Natural killer cell (primary cell): ENCODE results near the gene DNTT. TPM values are rescaled to one million over a fixed set of nuclear protein-coding genes. Genes with fewer than 3 reads are reported as not detected.

Experiments
- ATAC-seq, 3 donors: fragments of 150-1000 bp in 2 of 3; fragments of 200-7000 bp in 1 of 3; cut with Tn5 transposase; 1 replicate in 1 of 3; 2 replicates in 2 of 3; pipeline ENCODE4 v1.10.0; 2021; ENCODE audit warnings: mild to moderate bottlenecking in 2 of 3, moderate library complexity in 2 of 3
- DNase-seq, 2 donors: peaks; one replicate each; pipeline versions ENCODE4 v3.0.0 to v3.0.0-alpha.2; 2013 to 2021; ENCODE audit warnings: mixed read lengths in 1 of 2
- H3K27ac ChIP-seq: one replicate; pipeline ENCODE4 v1.5.1; 2013; ENCODE audit warnings: mild to moderate bottlenecking, low read length
- H3K27me3 ChIP-seq: one replicate; pipeline ENCODE4 v1.6.1; 2013; ENCODE audit warnings: low read length; ENCODE audit not compliant: control insufficient read depth, insufficient read depth
- H3K36me3 ChIP-seq: one replicate; pipeline ENCODE4 v1.6.1; 2013; ENCODE audit warnings: low read length; ENCODE audit not compliant: control insufficient read depth, insufficient read depth
- H3K4me1 ChIP-seq: one replicate; pipeline ENCODE4 v1.6.1; 2013; ENCODE audit warnings: low read length; ENCODE audit not compliant: control insufficient read depth, insufficient read depth
- H3K4me3 ChIP-seq: one replicate; pipeline ENCODE4 v1.5.1; 2013; ENCODE audit warnings: low read length
- H3K9me3 ChIP-seq: one replicate; pipeline ENCODE4 v1.6.1; 2013; ENCODE audit warnings: low read length; ENCODE audit not compliant: control insufficient read depth, insufficient read depth
- H3K27ac Mint-ChIP-seq, 2 donors: one replicate each; pipeline ENCODE4 v1.8.0; 2022; ENCODE audit warnings: mild to moderate bottlenecking in 2 of 2, mixed read lengths in 2 of 2, moderate library complexity in 1 of 2
- H3K27me3 Mint-ChIP-seq, 2 donors: one replicate each; pipeline ENCODE4 v1.8.0; 2022; ENCODE audit warnings: low read depth in 2 of 2, mixed read lengths in 2 of 2
- H3K36me3 Mint-ChIP-seq: one replicate; pipeline ENCODE4 v1.8.0; 2022; ENCODE audit warnings: mixed read lengths
- H3K4me1 Mint-ChIP-seq, 2 donors: one replicate each; pipeline ENCODE4 v1.8.0; 2022; ENCODE audit warnings: mixed read lengths in 2 of 2
- H3K4me3 Mint-ChIP-seq: one replicate; pipeline ENCODE4 v1.8.0; 2022; ENCODE audit warnings: mild to moderate bottlenecking, moderate library complexity, mixed read lengths
- H3K9me3 Mint-ChIP-seq, 2 donors: one replicate each; pipeline ENCODE4 v1.8.0; 2022; ENCODE audit warnings: mixed read lengths in 2 of 2
- WGBS: methylation state at CpG from one replicate; pipeline ENCODE4 v1.1.7; 2013; ENCODE audit warnings: missing lambda C conversion rate; ENCODE audit not compliant: insufficient coverage; 5-methylcytosine and 5-hydroxymethylcytosine counted together
- intact Hi-C: fragments of 100-400 bp; cut with micrococcal nuclease; formaldehyde crosslinking; loops from one replicate; pipeline ENCODE4 v1.14.2; 2022
- total RNA-seq, 4 donors: library from RNA; stranded (reverse); fragments of 120-200 nt in 1 of 4; gene quantifications; one replicate each; pipeline versions ENCODE4 v1.2.3 to v1.2.4, GENCODE V29; 2013 to 2022
- TF ChIP-seq, protein P1 (sequence below): fragments of 200-600 bp; IDR thresholded peaks from one replicate; pipeline ENCODE4 v1.8.0; 2022; ENCODE audit warnings: antibody characterized with exemption

Gene DNTT
- total RNA-seq, 3 donors from 2014 or later (not counting 1 experiment from before 2014, with no cell fraction given), result not detected

DNA sequence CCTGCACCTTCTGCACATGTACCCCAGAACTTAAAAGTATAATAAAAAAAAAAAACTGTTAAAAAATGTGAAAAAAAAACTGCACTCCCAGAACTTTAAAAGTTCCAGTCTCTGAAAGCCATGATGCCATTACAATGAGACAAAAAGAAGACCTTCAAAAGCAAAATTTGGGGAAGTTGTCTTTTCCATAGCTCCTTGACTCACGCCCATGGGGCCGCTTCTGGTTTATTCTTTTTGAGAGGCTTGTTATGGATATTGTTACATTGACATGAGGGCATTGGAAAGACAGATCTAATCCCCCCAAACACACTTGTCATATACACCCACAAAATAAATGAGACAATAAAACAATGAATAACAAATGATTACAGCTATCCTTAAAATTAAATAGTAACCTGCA lies 33.7 kb upstream of the DNTT start:
- ATAC-seq (no peak), DNase-seq (no peak)
- no peaks in the 10 kb centered on the region for H3K4me1 Mint-ChIP-seq
- Histone ChIP-seq H3K4me1 (peaks cover 3% of the 10 kb centered on the region), H3K9me3 (no peaks in the 10 kb centered on the region), H3K4me3 (peak overlapping the region; percentile 50), H3K27ac (no peak overlapping the region), H3K36me3 (no peaks in the 10 kb centered on the region), H3K27me3 (no peaks in the 10 kb centered on the region)
- H3K27me3 Mint-ChIP-seq, result peaks cover 11 to 20% of the 10 kb centered on the region in 2 donors
- WGBS, result no CpG with 5 or more reads among the region's 2 CpGs
- TF ChIP-seq, protein P1, sequence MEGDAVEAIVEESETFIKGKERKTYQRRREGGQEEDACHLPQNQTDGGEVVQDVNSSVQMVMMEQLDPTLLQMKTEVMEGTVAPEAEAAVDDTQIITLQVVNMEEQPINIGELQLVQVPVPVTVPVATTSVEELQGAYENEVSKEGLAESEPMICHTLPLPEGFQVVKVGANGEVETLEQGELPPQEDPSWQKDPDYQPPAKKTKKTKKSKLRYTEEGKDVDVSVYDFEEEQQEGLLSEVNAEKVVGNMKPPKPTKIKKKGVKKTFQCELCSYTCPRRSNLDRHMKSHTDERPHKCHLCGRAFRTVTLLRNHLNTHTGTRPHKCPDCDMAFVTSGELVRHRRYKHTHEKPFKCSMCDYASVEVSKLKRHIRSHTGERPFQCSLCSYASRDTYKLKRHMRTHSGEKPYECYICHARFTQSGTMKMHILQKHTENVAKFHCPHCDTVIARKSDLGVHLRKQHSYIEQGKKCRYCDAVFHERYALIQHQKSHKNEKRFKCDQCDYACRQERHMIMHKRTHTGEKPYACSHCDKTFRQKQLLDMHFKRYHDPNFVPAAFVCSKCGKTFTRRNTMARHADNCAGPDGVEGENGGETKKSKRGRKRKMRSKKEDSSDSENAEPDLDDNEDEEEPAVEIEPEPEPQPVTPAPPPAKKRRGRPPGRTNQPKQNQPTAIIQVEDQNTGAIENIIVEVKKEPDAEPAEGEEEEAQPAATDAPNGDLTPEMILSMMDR, result no peak
- H3K36me3 Mint-ChIP-seq, result no peaks in the 10 kb centered on the region
- intact Hi-C loops, result no loop called here
- no peaks in the 10 kb centered on the region for H3K9me3 Mint-ChIP-seq
- no peak overlapping the region for H3K27ac Mint-ChIP-seq
- H3K4me3 Mint-ChIP-seq, result no peak overlapping the region

DNA sequence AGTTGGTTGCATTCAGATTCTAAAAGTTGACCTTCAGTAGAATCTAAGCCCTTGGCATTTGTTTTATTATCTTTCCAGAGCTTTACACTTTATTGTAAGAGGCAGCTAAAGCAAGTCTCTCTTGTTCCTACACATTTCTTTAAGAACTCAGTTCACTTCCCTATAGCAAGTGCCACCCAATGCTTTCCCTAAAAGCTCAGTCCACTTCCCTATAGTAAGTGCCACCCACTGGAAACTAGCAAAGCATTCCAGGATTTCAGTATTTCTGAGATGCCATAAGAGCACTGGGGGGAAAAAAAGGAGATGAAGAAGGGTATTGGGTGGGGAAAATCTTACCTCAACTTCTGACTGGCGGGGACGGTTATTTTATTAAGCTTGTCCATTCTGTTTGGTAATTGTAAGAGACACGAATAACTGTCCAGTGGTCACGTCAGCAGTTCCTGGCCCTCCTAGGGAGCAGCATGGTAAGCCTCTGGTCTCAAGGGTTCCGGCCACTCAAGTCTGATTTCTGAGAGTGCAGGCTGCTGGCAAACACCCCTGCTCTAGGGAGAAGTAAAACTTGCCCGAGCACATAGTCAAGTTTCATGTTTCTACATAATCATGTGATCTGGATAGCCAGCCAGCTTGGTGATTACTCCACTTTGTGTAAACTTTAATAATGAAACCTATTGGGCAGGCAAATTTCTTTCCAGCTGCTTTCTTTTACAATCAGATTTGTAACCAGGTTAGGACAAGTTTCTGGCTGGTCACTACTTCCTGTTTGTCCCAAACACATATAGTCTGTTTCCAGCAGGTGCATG lies 33.0 kb upstream of the DNTT start, which contains the start of gene BLNK:
Gene BLNK, minus strand, starts transcription at position 554 of the 800 bp plus-strand sequence. Its CDS starts 171 bp downstream, at position 383.
- H3K9me3 Mint-ChIP-seq, result no peaks in the 10 kb centered on the region
- intact Hi-C loops, result no loop called here
- peak within 1 kb of the TSS; percentile 50 for H3K4me3 ChIP-seq
- H3K4me1 Mint-ChIP-seq, result no peaks in the 10 kb centered on the region
- WGBS, result 53% methylated on average over 6 of the region's 6 CpGs
- no peak within 1 kb of the TSS for H3K4me3 Mint-ChIP-seq
- ATAC-seq (no peak), DNase-seq (no peak)
- peaks cover 3% of the 10 kb centered on the region for H3K4me1 ChIP-seq
- peak within 1 kb of the TSS; percentile 43 for H3K27ac ChIP-seq
- H3K27me3 ChIP-seq, result no peaks in the 10 kb centered on the region
- H3K9me3 ChIP-seq, result no peaks in the 10 kb centered on the region
- no peak within 1 kb of the TSS for H3K27ac Mint-ChIP-seq
- peaks cover 11 to 15% of the 10 kb centered on the region in 2 donors for H3K27me3 Mint-ChIP-seq
- H3K36me3 ChIP-seq, result no peaks in the 10 kb centered on the region
- no peaks in the 10 kb centered on the region for H3K36me3 Mint-ChIP-seq
- TF ChIP-seq, protein P1, result no peak

DNA sequence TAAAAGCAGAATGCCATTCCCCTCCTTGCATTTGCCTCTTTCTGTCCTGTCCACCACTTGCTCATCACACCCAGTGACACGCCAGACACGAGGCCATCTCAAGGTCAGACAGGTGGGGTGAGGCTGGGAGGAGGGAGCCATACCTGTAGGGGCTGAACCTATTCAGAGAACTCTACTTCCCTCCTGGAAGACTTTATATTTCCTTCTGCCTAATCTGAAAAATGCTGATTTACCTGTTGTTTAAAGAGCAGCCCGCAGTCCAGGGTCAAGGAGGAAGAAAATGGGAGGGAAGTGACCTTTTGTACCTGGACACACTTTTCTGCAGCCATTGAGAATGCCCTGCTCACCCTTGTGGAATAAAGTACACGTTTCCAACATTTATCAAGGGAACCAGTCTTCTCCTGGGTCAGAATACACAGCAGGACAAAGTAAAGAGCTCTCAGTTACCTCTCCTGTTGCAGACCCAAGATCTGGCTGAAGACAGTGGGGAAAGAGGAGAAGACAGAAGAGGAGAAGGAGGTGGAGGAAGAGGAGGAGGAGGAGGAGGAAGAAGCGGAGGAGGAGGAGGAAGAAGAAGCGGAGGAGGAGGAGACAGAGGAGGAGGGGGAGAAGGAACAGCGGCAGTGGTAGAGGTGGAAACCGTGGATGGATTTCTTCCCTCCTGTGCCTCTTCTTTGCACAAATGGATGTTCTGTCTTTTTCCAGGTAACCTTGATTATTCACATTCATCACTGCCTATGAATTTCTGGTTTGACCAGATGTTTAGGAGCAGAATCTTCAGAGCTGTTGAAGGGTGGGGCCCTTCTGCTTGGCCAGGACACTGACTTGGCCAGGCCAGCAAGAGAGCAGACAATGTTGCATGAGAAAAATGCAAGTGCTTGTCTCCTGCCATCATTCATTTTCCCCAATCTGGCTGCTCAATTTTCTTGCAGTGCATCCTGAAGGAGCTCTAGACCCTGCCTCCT lies 31.6 kb upstream of the DNTT start:
- Mint-ChIP-seq H3K4me1 (no peaks in the 10 kb centered on the region), H3K27ac (no peak overlapping the region), H3K9me3 (no peaks in the 10 kb centered on the region), H3K27me3 (peaks cover 13 to 14% of the 10 kb centered on the region in 2 donors), H3K36me3 (no peaks in the 10 kb centered on the region), H3K4me3 (no peak overlapping the region)
- H3K36me3 ChIP-seq, result no peaks in the 10 kb centered on the region
- H3K4me1 ChIP-seq, result peaks cover 3% of the 10 kb centered on the region
- intact Hi-C loops, result no loop called here
- H3K9me3 ChIP-seq, result no peaks in the 10 kb centered on the region
- no peaks in the 10 kb centered on the region for H3K27me3 ChIP-seq
- no peak for ATAC-seq
- 70% methylated on average over 8 of the region's 8 CpGs for WGBS
- TF ChIP-seq, protein P1, result no peak
- peak overlapping the region; percentile 43 for H3K27ac ChIP-seq
- H3K4me3 ChIP-seq, result peak overlapping the region; percentile 17
- DNase-seq, result no peak
